Measurements from ENCODE around the gene RHOBTB1. TPM values are rescaled to one million over a fixed set of nuclear protein-coding genes. Genes with fewer than 3 reads are reported as not detected.

RHOBTB1 gene
- total RNA-seq, 4 donors from 2014 or later: 2.8 to 37.9 (median 3.7) TPM

- WGBS: 92% methylated on average over 3 of the region's 3 CpGs
- Histone ChIP-seq H3K36me3 (no peaks in the 10 kb centered on the region), H3K4me1 (no peaks in the 10 kb centered on the region), H3K27me3 (no peaks in the 10 kb centered on the region), H3K27ac (no peak overlapping the region), H3K4me3 (no peak overlapping the region), H3K9me3 (no peaks in the 10 kb centered on the region)
- DNase-seq (ENCODE audit: low spot score in 2 of 2): no peak
- TF ChIP-seq POLR2AphosphoS5 (IDR thresholded peaks at IDR 0.05) (no peak), CTCF (IDR thresholded peaks at IDR 0.05) (no peak), EP300 (IDR thresholded peaks at IDR 0.05) (no peak), POLR2A (IDR thresholded peaks at IDR 0.05) (no peak)
Observed at GRCh38 chr10:60953420-60953819, 9.4 kb upstream of the RHOBTB1 start.

- 88% methylated on average over 7 of the region's 7 CpGs for WGBS
- Histone ChIP-seq H3K9me3 (no peaks in the 10 kb centered on the region), H3K27ac (no peak overlapping the region), H3K4me3 (no peak overlapping the region), H3K4me1 (no peaks in the 10 kb centered on the region), H3K27me3 (no peaks in the 10 kb centered on the region), H3K36me3 (no peaks in the 10 kb centered on the region)
- TF ChIP-seq POLR2A (IDR thresholded peaks at IDR 0.05) (no peak), POLR2AphosphoS5 (IDR thresholded peaks at IDR 0.05) (no peak), EP300 (IDR thresholded peaks at IDR 0.05) (no peak), CTCF (IDR thresholded peaks at IDR 0.05) (no peak)
- no peak for DNase-seq (ENCODE audit: low spot score in 2 of 2)
Observed at GRCh38 chr10:60952846-60953220, 8.8 kb upstream of the RHOBTB1 start.

- WGBS: 90% methylated on average over 3 of the region's 3 CpGs
- Histone ChIP-seq H3K36me3 (no peaks in the 10 kb centered on the region), H3K27ac (no peak overlapping the region), H3K27me3 (no peaks in the 10 kb centered on the region), H3K4me1 (no peaks in the 10 kb centered on the region), H3K9me3 (no peaks in the 10 kb centered on the region), H3K4me3 (no peak overlapping the region)
- TF ChIP-seq POLR2AphosphoS5 (IDR thresholded peaks at IDR 0.05) (no peak), CTCF (IDR thresholded peaks at IDR 0.05) (no peak), POLR2A (IDR thresholded peaks at IDR 0.05) (no peak), EP300 (IDR thresholded peaks at IDR 0.05) (no peak)
- no peak for DNase-seq (ENCODE audit: low spot score in 2 of 2)
Observed at GRCh38 chr10:60952067-60952845, 8.3 kb upstream of the RHOBTB1 start.

GRCh38 chr10:60951272-60951724, 7.3 kb upstream of the RHOBTB1 start:
- Histone ChIP-seq H3K4me1 (no peaks in the 10 kb centered on the region), H3K4me3 (no peak overlapping the region), H3K27ac (no peak overlapping the region), H3K36me3 (no peaks in the 10 kb centered on the region), H3K9me3 (no peaks in the 10 kb centered on the region), H3K27me3 (no peaks in the 10 kb centered on the region)
- no peak for TF ChIP-seq CTCF (IDR thresholded peaks at IDR 0.05)
- no peak for TF ChIP-seq POLR2A (IDR thresholded peaks at IDR 0.05)
- TF ChIP-seq EP300 (IDR thresholded peaks at IDR 0.05): no peak
- no peak for TF ChIP-seq POLR2AphosphoS5 (IDR thresholded peaks at IDR 0.05)
- WGBS: 89% methylated on average over 5 of the region's 5 CpGs
- DNase-seq (ENCODE audit: low spot score in 2 of 2): no peak

GRCh38 chr10:60950300-60950699, 6.3 kb upstream of the RHOBTB1 start:
- H3K36me3 ChIP-seq: no peaks in the 10 kb centered on the region
- 83% methylated on average over 3 of the region's 3 CpGs for WGBS
- H3K4me1 ChIP-seq: no peaks in the 10 kb centered on the region
- no peak overlapping the region for H3K27ac ChIP-seq
- TF ChIP-seq POLR2A (IDR thresholded peaks at IDR 0.05) (no peak), POLR2AphosphoS5 (IDR thresholded peaks at IDR 0.05) (no peak), CTCF (IDR thresholded peaks at IDR 0.05) (no peak), EP300 (IDR thresholded peaks at IDR 0.05) (no peak)
- H3K4me3 ChIP-seq: no peak overlapping the region
- H3K9me3 ChIP-seq: no peaks in the 10 kb centered on the region
- no peaks in the 10 kb centered on the region for H3K27me3 ChIP-seq
- DNase-seq (ENCODE audit: low spot score in 2 of 2): no peak

Measured in suprapubic skin (tissue), 4 donors.